Neural crest cell (in vitro differentiated cells): ENCODE data around the gene FGD4. TPM values are rescaled to one million over a fixed set of nuclear protein-coding genes. Genes with fewer than 3 reads are reported as not detected.
A peak's percentile ranks its signal among the peaks of the same experiment; 100 is the strongest.

Experiments
- DNase-seq: peaks from one replicate; pipeline ENCODE4 v3.0.0; 2021; ENCODE audit warnings: low read depth, mixed read lengths, low spot score
- H3K27ac Mint-ChIP-seq: one replicate; pipeline ENCODE4 v1.8.0; 2021; ENCODE audit warnings: mild to moderate bottlenecking, mixed read lengths; ENCODE audit not compliant: unreplicated experiment
- H3K27me3 Mint-ChIP-seq: 2 replicates; pipeline ENCODE4 v1.8.0; 2021; ENCODE audit warnings: low read depth, mild to moderate bottlenecking, mixed read lengths
- H3K36me3 Mint-ChIP-seq: 2 replicates; pipeline ENCODE4 v1.8.0; 2021; ENCODE audit warnings: low read depth, mild to moderate bottlenecking, mixed read lengths
- H3K4me1 Mint-ChIP-seq: 2 replicates; pipeline ENCODE4 v1.8.0; 2021; ENCODE audit warnings: mixed read lengths
- H3K4me3 Mint-ChIP-seq: one replicate; pipeline ENCODE4 v1.8.0; 2021; ENCODE audit warnings: mild to moderate bottlenecking, mixed read lengths
- H3K9me3 Mint-ChIP-seq: 2 replicates; pipeline ENCODE4 v1.8.0; 2021; ENCODE audit warnings: mixed read lengths
- CTCF ChIP-seq: fragments of 200-600 bp; sonication (generic); conservative IDR thresholded peaks from 2 replicates; pipeline ENCODE4 v1.5.0; 2021; ENCODE audit warnings: antibody characterized with exemption, mild to moderate bottlenecking
- total RNA-seq: library from RNA; stranded (reverse); gene quantifications from 2 replicates; pipeline ENCODE4 v1.2.1, GENCODE V29; 2021

FGD4 gene
- total RNA-seq, 1 donor from 2014 or later, result 35.8 TPM

DNA sequence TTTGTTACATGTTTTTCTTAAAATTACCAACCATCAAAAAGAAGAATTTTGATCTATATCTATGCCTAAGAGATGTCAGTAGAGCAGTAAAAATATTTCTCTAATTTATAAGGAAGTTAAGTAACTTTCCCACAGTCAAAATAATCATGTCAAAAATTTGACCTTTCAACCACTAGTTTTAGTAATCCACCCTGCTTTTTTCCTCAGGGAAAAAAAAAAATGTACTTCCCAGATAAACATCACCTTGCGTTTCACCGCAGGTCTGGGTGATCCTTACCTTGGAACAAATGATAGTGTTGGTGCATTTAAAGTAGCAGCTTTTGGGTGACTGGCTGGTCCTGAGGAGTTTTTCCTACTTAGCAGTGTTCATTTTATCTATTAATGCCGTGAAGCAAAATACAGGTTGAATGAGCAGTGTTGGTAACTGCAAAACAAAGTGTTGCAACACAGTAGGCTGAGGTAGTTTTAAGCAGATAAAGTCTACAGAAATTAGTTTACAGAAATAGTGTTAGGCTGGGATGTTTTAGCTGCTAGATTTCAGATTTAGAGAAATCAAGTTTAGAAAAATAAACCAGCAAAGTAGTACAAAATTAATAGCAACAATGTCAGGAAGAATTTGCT lies 142.5 kb downstream of the FGD4 start:
- Mint-ChIP-seq H3K36me3 (no peaks in the 10 kb centered on the region), H3K4me1 (peaks cover 47% of the 10 kb centered on the region), H3K4me3 (no peak overlapping the region), H3K9me3 (no peaks in the 10 kb centered on the region), H3K27ac (peak overlapping the region; percentile 24), H3K27me3 (no peaks in the 10 kb centered on the region)
- no peak for DNase-seq
- TF ChIP-seq CTCF, result no peak

DNA sequence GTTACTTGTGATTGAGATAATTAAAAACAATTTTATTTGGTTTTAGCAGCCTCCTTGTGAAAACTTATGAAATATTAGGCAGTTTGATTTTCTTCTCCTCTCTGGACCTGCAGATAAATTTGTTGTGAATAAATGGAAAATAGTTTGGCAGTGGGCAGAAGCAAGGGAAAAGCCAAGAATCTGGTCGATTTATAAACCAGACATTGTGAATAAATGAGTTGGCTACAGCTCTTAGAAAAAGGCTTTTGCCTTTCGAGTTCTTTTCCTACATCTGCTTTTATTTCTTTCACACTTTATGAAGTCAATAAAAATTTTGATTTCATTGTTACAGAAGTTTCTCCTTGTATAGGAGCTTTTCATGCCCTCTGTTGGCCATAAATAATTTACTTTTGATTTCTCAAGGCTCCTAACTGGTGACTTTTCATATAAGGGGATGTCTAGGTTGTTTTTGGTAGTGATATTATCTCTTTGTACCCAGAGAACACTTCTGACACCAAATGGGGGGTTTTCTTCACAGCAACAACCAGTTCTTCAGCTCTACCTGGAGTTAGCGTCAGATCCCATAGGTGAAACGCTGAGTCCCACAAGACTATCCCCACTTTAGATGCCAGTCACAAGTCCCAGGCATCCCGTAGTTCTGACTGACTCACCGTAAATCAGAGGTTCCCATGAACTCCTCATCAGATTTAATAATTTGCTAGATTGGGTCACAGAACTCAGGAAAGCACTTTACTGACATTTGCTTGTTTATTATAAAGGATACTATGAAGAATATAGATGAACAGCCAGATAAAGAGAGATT lies 143.3 kb downstream of the FGD4 start:
- Mint-ChIP-seq H3K27me3 (no peaks in the 10 kb centered on the region), H3K36me3 (no peaks in the 10 kb centered on the region), H3K9me3 (no peaks in the 10 kb centered on the region), H3K27ac (no peak overlapping the region), H3K4me3 (no peak overlapping the region), H3K4me1 (peaks cover 41% of the 10 kb centered on the region)
- DNase-seq, result no peak
- TF ChIP-seq CTCF, result no peak

- DNase-seq, result no peak
Measured at GRCh38 chr12:32544893-32545292, 145.5 kb downstream of the FGD4 start.

DNA sequence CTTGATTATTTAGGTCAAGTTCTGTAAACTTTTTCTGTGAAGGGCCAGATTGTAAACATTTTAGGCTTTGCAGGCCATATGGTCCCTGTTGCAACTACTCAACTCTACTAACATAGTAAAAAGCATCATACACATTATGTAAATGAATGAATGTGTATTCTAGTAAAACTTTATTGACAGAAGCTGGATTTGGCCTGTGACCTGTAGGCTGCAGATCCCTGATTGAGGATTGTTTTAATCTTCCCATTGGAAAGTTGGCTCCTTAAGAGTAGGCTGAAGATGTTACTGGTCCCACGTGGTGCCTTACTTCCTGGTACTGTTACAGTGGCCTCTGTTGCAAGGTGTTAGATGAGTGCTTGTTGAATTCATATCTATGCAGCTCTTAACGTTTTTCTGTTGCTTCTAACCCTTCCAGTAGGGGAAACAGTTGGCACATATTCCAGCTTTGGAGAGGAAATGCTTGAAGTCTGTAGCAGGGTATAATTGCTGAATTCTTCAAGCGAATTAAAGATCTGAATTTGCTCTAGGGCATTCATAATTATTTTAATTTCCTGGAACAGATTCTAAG lies 146.1 kb downstream of the FGD4 start:
- Mint-ChIP-seq H3K4me3 (no peak overlapping the region), H3K27me3 (no peaks in the 10 kb centered on the region), H3K27ac (no peak overlapping the region), H3K36me3 (no peaks in the 10 kb centered on the region), H3K9me3 (no peaks in the 10 kb centered on the region), H3K4me1 (peaks cover 54% of the 10 kb centered on the region)
- no peak for DNase-seq
- TF ChIP-seq CTCF, result no peak

More at GRCh38 chr12:32544893-32545292, 145.5 kb downstream of the FGD4 start:
- H3K27ac Mint-ChIP-seq, result no peak overlapping the region
- H3K9me3 Mint-ChIP-seq, result no peaks in the 10 kb centered on the region
- H3K4me3 Mint-ChIP-seq, result no peak overlapping the region
- H3K27me3 Mint-ChIP-seq, result no peaks in the 10 kb centered on the region
- no peak for TF ChIP-seq CTCF
- peaks cover 57% of the 10 kb centered on the region for H3K4me1 Mint-ChIP-seq
- H3K36me3 Mint-ChIP-seq, result no peaks in the 10 kb centered on the region

DNA sequence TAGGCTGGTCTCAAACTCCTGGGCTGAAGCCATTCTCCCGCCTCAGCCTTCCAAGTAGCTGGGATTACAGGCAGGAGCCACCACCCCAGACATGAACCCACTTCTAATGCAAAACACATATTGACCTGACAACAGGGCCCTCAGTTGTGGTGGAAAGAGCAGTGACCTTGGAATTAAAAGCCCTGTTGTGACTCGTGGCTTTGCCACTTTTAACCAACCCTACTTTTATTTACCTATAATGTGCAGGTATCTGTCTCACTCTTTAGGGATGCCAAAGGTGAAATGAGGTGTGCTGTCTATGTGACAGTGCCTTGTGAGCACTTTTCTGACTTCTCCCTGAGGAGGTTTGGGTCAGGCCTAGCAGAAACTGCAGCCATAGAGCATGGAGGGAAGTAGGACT lies 146.9 kb downstream of the FGD4 start:
- DNase-seq, result no peak
- Mint-ChIP-seq H3K9me3 (no peaks in the 10 kb centered on the region), H3K36me3 (no peaks in the 10 kb centered on the region), H3K27ac (no peak overlapping the region), H3K4me3 (no peak overlapping the region), H3K27me3 (no peaks in the 10 kb centered on the region), H3K4me1 (peaks cover 46% of the 10 kb centered on the region)
- TF ChIP-seq CTCF, result no peak
